ENCODE results near the gene USP4. TPM values are rescaled to one million over a fixed set of nuclear protein-coding genes. Genes with fewer than 3 reads are reported as not detected.
"Not testable (repeated sequence)": the region's sequence is repeated elsewhere in the genome, so short reads cannot be mapped to it uniquely, and the experiment has no call there.

Gene USP4
- total RNA-seq, 3 donors from 2014 or later: 26.3 to 32.8 (median 29.9) TPM

- TF ChIP-seq POLR2AphosphoS5 (IDR thresholded peaks at IDR 0.05) (no peak), POLR2A (IDR thresholded peaks at IDR 0.05) (no peak)
- TF ChIP-seq, protein P1, sequence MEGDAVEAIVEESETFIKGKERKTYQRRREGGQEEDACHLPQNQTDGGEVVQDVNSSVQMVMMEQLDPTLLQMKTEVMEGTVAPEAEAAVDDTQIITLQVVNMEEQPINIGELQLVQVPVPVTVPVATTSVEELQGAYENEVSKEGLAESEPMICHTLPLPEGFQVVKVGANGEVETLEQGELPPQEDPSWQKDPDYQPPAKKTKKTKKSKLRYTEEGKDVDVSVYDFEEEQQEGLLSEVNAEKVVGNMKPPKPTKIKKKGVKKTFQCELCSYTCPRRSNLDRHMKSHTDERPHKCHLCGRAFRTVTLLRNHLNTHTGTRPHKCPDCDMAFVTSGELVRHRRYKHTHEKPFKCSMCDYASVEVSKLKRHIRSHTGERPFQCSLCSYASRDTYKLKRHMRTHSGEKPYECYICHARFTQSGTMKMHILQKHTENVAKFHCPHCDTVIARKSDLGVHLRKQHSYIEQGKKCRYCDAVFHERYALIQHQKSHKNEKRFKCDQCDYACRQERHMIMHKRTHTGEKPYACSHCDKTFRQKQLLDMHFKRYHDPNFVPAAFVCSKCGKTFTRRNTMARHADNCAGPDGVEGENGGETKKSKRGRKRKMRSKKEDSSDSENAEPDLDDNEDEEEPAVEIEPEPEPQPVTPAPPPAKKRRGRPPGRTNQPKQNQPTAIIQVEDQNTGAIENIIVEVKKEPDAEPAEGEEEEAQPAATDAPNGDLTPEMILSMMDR (IDR thresholded peaks at IDR 0.05): no peak
- intact Hi-C loops (cut with DNase I; ENCODE audit: low total_unique reads): no loop called here
- Histone ChIP-seq H3K36me3 (no peaks in the 10 kb centered on the region), H3K4me3 (no peak overlapping the region), H3K9me3 (no peaks in the 10 kb centered on the region), H3K27me3 (no peaks in the 10 kb centered on the region), H3K27ac (no peak overlapping the region), H3K4me1 (no peaks in the 10 kb centered on the region)
- no peak for DNase-seq (ENCODE audit: low spot score in 2 of 2)
These were observed 9.7 kb upstream of the USP4 start for GRCh38 chr3:49349348-49350114.

DNA sequence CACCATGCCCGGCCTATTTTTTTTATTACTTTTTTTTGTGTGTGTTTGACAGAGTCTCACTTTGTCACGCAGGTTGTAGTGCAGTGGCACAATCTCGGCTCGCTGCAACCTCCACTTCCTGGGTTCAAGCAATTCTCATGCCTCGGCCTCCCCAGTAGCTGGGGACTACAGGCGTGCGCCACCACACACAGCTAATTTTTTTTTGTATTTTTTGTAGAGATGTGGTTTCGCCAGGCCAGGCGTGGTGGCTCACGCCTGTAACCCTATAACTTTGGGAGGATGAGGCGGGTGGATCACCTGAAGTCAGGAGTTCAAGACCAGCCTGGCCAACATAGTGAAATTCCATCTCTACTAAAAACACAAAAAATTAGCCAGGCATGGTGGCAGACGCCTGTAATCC, 8.5 kb upstream of the USP4 start:
- H3K36me3 ChIP-seq; intact Hi-C loops (cut with DNase I; ENCODE audit: low total_unique reads); H3K4me3 ChIP-seq; H3K9me3 ChIP-seq; H3K4me1 ChIP-seq; H3K27me3 ChIP-seq; DNase-seq (ENCODE audit: low spot score in 2 of 2): not testable (repeated sequence)
- peak overlapping the region in 1 of 2 donors; percentile 80 for H3K27ac ChIP-seq

DNA sequence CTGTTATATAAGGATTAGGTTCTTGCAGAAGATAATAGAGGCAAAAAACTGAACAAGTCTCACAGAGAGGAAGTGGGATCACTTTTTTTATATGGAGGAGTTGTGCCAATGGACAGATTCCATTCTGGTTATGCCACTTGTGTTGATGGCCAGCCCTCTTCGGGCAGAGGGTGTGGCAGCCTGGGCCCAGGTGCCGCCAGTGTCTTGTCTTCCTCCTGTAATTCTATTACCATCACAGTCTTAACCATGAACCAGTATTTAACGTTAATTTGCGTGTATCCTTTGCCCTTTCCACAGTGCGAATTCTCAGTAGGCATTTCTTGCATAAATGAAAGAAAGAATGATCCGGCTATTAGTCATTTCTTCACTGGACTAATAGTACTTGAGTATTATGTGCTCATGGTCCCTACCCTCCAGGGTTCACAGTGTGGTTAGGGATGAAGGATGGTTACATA, 7.0 kb upstream of the USP4 start:
- H3K27ac ChIP-seq: peak overlapping the region; percentile 80 to 85
- no peaks in the 10 kb centered on the region for H3K27me3 ChIP-seq
- no peaks in the 10 kb centered on the region for H3K4me1 ChIP-seq
- H3K4me3 ChIP-seq: no peak overlapping the region
- H3K9me3 ChIP-seq: no peaks in the 10 kb centered on the region
- TF ChIP-seq, protein P1 (IDR thresholded peaks at IDR 0.05): no peak
- TF ChIP-seq POLR2AphosphoS5 (IDR thresholded peaks at IDR 0.05): peak in 1 of 3 donors; percentile 40
- intact Hi-C loops (cut with DNase I; ENCODE audit: low total_unique reads): no loop called here
- no peaks in the 10 kb centered on the region for H3K36me3 ChIP-seq
- DNase-seq (ENCODE audit: low spot score in 2 of 2): peak in 1 of 2 donors; percentile 76

GRCh38 chr3:49343163-49343562, 3.3 kb upstream of the USP4 start:
- H3K4me3 ChIP-seq: no peak overlapping the region
- TF ChIP-seq, protein P1 (IDR thresholded peaks at IDR 0.05): no peak
- TF ChIP-seq POLR2A (IDR thresholded peaks at IDR 0.05) (no peak), POLR2AphosphoS5 (IDR thresholded peaks at IDR 0.05) (no peak)

GRCh38 chr3:49341996-49342395, 2.1 kb upstream of the USP4 start:
- TF ChIP-seq POLR2A (IDR thresholded peaks at IDR 0.05) (no peak), POLR2AphosphoS5 (IDR thresholded peaks at IDR 0.05) (no peak)
- TF ChIP-seq, protein P1 (IDR thresholded peaks at IDR 0.05): no peak
- Histone ChIP-seq H3K4me1 (peaks cover 0 to 6% of the 10 kb centered on the region in 2 donors), H3K27ac (peak overlapping the region in 1 of 2 donors; percentile 41), H3K4me3 (no peak overlapping the region), H3K9me3 (no peaks in the 10 kb centered on the region), H3K36me3 (no peaks in the 10 kb centered on the region), H3K27me3 (no peaks in the 10 kb centered on the region)
- intact Hi-C loops (cut with DNase I; ENCODE audit: low total_unique reads): loop anchor here (5.0 kb wide), 1 partner anchor 590 kb away; no protein-coding TSS in a partner anchor
- no peak for DNase-seq (ENCODE audit: low spot score in 2 of 2)

More at GRCh38 chr3:49343163-49343562, 3.3 kb upstream of the USP4 start:
- H3K36me3 ChIP-seq: no peaks in the 10 kb centered on the region
- H3K27me3 ChIP-seq: no peaks in the 10 kb centered on the region
- DNase-seq (ENCODE audit: low spot score in 2 of 2): no peak
- H3K9me3 ChIP-seq: no peaks in the 10 kb centered on the region
- peaks cover 0 to 6% of the 10 kb centered on the region in 2 donors for H3K4me1 ChIP-seq
- H3K27ac ChIP-seq: no peak overlapping the region
- intact Hi-C loops (cut with DNase I; ENCODE audit: low total_unique reads): loop anchor here (5.0 kb wide), 1 partner anchor 589 kb away; no protein-coding TSS in a partner anchor
